22Rv1 (cell line): ENCODE results near the gene GFY.

Experiments
- ZFX ChIP-seq: fragments of 450-650 bp; IDR thresholded peaks from 2 replicates; pipeline ENCODE4 v1.6.1; 2017; ENCODE audit warnings: antibody characterized with exemption, borderline replicate concordance
- TF ChIP-seq, protein P1 (sequence below): fragments of 450-650 bp; IDR thresholded peaks from 2 replicates; pipeline ENCODE4 v1.5.1; 2017; ENCODE audit warnings: mild to moderate bottlenecking

DNA sequence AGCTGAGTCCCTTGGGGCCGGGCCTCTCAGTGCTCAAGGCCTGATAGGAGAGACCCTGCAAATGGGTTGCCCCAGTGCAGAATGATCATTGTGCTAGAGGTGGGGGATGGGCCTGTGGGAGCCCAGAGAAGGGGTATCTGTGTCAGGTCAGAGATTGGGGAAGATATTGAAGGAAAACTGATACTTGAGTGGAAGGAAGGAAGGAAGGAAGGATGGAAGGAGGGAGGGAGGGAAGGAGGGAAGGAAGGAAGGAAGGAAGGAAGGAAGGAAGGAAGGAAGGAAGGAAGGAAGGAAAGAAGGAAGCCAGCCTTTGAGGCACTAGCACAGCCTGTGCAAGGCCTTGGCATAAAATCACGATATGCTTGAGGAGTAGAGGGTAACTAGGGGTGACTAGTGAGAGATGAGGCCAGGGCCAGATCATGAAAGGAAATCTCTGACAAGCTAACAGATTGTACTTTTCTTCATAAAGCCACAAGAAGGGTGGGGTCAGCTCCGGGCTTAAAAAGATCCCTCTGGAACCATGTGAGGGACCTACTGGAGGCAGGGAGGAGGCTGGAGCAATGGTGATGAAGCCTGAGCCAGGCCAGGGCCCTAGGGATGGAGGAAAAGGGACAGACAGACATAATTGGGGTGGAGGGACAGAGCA, 13.4 kb upstream of the GFY start:
- TF ChIP-seq, protein P1, sequence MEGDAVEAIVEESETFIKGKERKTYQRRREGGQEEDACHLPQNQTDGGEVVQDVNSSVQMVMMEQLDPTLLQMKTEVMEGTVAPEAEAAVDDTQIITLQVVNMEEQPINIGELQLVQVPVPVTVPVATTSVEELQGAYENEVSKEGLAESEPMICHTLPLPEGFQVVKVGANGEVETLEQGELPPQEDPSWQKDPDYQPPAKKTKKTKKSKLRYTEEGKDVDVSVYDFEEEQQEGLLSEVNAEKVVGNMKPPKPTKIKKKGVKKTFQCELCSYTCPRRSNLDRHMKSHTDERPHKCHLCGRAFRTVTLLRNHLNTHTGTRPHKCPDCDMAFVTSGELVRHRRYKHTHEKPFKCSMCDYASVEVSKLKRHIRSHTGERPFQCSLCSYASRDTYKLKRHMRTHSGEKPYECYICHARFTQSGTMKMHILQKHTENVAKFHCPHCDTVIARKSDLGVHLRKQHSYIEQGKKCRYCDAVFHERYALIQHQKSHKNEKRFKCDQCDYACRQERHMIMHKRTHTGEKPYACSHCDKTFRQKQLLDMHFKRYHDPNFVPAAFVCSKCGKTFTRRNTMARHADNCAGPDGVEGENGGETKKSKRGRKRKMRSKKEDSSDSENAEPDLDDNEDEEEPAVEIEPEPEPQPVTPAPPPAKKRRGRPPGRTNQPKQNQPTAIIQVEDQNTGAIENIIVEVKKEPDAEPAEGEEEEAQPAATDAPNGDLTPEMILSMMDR: no peak
- TF ChIP-seq ZFX: no peak
